K562 (cell line): ENCODE results near the gene AP3S1. TPM values are rescaled to one million over a fixed set of nuclear protein-coding genes. Genes with fewer than 3 reads are reported as not detected.
A peak's percentile ranks its signal among the peaks of the same experiment; 100 is the strongest.

Experiments used
- ATAC-seq: fragments of 200-7000 bp; cut with Tn5 transposase; 3 replicates; pipeline ENCODE4 v1.9.1; 2020; ENCODE audit warnings: moderate library complexity
- BruUV-seq: library from RNA; stranded (reverse); fragments of 400-500 nt; replicated peaks from 2 replicates; lab custom pipeline; 2021; lab: Mats Ljungman, UMichigan
- CTCF ChIA-PET: fragments of 300-600 bp; formaldehyde crosslinking; extraction: SDS; loops from one replicate; lab custom pipeline; 2021; ENCODE audit warnings: low intra/inter-chr PET ratio; lab: Yijun Ruan, JAX
- POLR2A ChIA-PET: fragments of 300-600, 350-650 bp; sonication (Branson Sonifier 250); formaldehyde crosslinking; extraction: SDS; loops from one replicate; lab custom pipeline; 2021; ENCODE audit warnings: antibody characterized with exemption, inconsistent platforms; lab: Yijun Ruan, JAX
- DNase-seq, 4 experiments: peaks; one replicate each; pipeline versions ENCODE4 v3.0.0 to v3.0.0-alpha.2; 2011 to 2018; ENCODE audit warnings: low spot score in 3 of 4, mixed read lengths in 3 of 4; ENCODE audit errors: extremely low read depth in 1 of 4
- FAIRE-seq: peaks from 2 replicates; lab custom pipeline; 2011; peaks lifted over from hg19 to GRCh38; lab: Jason Lieb, UNC
- H2AFZ ChIP-seq: 2 replicates; pipeline ENCODE4 v1.6.0; 2011; ENCODE audit warnings: low read depth, low read length, control low read depth, inconsistent platforms
- H3K27ac ChIP-seq: fragments of 200-600 bp; 3 replicates; pipeline ENCODE4 v1.8.0; 2011; ENCODE audit warnings: low read depth, mild to moderate bottlenecking, control low read depth, inconsistent platforms, low read length, moderate library complexity, mixed read lengths; ENCODE audit errors: extremely low read depth
- H3K27me3 ChIP-seq, 2 experiments: fragments of 300-600 bp in 1 of 2; 2 replicates in 1 of 2; 3 replicates in 1 of 2; pipeline versions ENCODE4 v1.6.0 to v1.8.0; 2011; ENCODE audit warnings: inconsistent platforms in 2 of 2, low read length in 2 of 2, mild to moderate bottlenecking in 1 of 2, mixed read lengths in 1 of 2, moderate library complexity in 1 of 2; ENCODE audit not compliant: control insufficient read depth in 2 of 2, insufficient read depth in 2 of 2
- H3K36me3 ChIP-seq: fragments of 300-600 bp; 3 replicates; pipeline ENCODE4 v1.8.0; 2011; ENCODE audit warnings: mild to moderate bottlenecking, low read length, inconsistent platforms; ENCODE audit not compliant: control insufficient read depth, insufficient read depth
- H3K4me1 ChIP-seq, 2 experiments: fragments of 200-600 bp in 1 of 2; replicated peaks in 1 of 2; 2 replicates in 1 of 2; 3 replicates in 1 of 2; pipeline versions ENCODE4 v1.5.1 to v1.8.0; 2011; ENCODE audit warnings: inconsistent platforms in 2 of 2, low read length in 2 of 2, mild to moderate bottlenecking in 1 of 2, mixed read lengths in 1 of 2, moderate library complexity in 1 of 2; ENCODE audit not compliant: control insufficient read depth in 2 of 2, insufficient read depth in 2 of 2
- H3K4me2 ChIP-seq: 2 replicates; pipeline ENCODE4 v1.6.1; 2011; ENCODE audit warnings: low read length, control low read depth, inconsistent platforms, mixed read lengths; ENCODE audit not compliant: insufficient read depth
- H3K4me3 ChIP-seq: fragments of 200-600 bp; sonication (generic), shearing (Covaris generic); 2 replicates; pipeline ENCODE4 v1.5.1; 2016; ENCODE audit warnings: control low read depth, inconsistent platforms
- H3K79me2 ChIP-seq: fragments of 200-600 bp; 3 replicates; pipeline ENCODE4 v1.8.0; 2011; ENCODE audit warnings: low read length, inconsistent platforms; ENCODE audit not compliant: control insufficient read depth, insufficient read depth
- H3K9ac ChIP-seq, 2 experiments: 2 replicates each; pipeline versions ENCODE4 v1.6.0 to v1.6.1; 2011; ENCODE audit warnings: low read depth in 2 of 2, low read length in 2 of 2, control low read depth in 1 of 2, inconsistent platforms in 1 of 2, mild to moderate bottlenecking in 1 of 2, mixed read lengths in 1 of 2; ENCODE audit not compliant: insufficient read depth in 1 of 2
- H3K9me1 ChIP-seq: one replicate; pipeline ENCODE4 v1.6.0; 2011; ENCODE audit warnings: inconsistent platforms, mild to moderate bottlenecking, low read length, moderate library complexity; ENCODE audit not compliant: control insufficient read depth, insufficient read depth
- H3K9me3 ChIP-seq: replicated peaks from 2 replicates; pipeline ENCODE4 v1.5.1; 2011; ENCODE audit warnings: low read depth, low read length, inconsistent platforms; ENCODE audit not compliant: control insufficient read depth, insufficient read depth
- H4K20me1 ChIP-seq: replicated peaks from 2 replicates; pipeline ENCODE4 v1.6.1; 2011; ENCODE audit warnings: low read length, inconsistent platforms, mixed read lengths; ENCODE audit not compliant: control insufficient read depth, insufficient read depth
- CSDE1 ChIP-seq, 2 experiments: fragments of 450-650 bp; IDR thresholded peaks; 2 replicates each; pipeline ENCODE4 v1.6.1; 2016; ENCODE audit warnings: mild to moderate bottlenecking in 1 of 2
- ELF2 ChIP-seq: fragments of 250-450 bp; sonication (Bioruptor Pico); IDR thresholded peaks from 2 replicates; pipeline ENCODE4 v1.5.0; 2021; ENCODE audit warnings: mild to moderate bottlenecking
- EP400 ChIP-seq: fragments of 450-650 bp; IDR thresholded peaks from 2 replicates; pipeline ENCODE4 v1.6.1; 2017; ENCODE audit warnings: antibody characterized with exemption, mild to moderate bottlenecking, moderate library complexity
- MCM5 ChIP-seq: fragments of 450-650 bp; IDR thresholded peaks from 2 replicates; pipeline ENCODE4 v1.6.1; 2016; ENCODE audit warnings: low read depth
- NBN ChIP-seq: fragments of 450-650 bp; IDR thresholded peaks from 2 replicates; pipeline ENCODE4 v1.6.1; 2016; ENCODE audit warnings: low read depth, mild to moderate bottlenecking
- NUFIP1 ChIP-seq: fragments of 450-650 bp; IDR thresholded peaks from 2 replicates; pipeline ENCODE4 v1.6.1; 2018; ENCODE audit not compliant: partially characterized antibody
- POLR2A ChIP-seq: fragments of 450-650 bp; conservative IDR thresholded peaks from 2 replicates; pipeline ENCODE4 v1.6.1; 2016
- RBM34 ChIP-seq: fragments of 200-400 bp; formaldehyde crosslinking; IDR thresholded peaks from 2 replicates; pipeline ENCODE4 v1.6.1; 2018; ENCODE audit warnings: low read length, borderline replicate concordance; ENCODE audit not compliant: insufficient read depth
- SIX5 ChIP-seq, 2 experiments: IDR thresholded peaks; 2 replicates each; pipeline ENCODE4 v1.6.1; 2011; ENCODE audit warnings: low read length in 2 of 2, borderline replicate concordance in 1 of 2, low read depth in 1 of 2, mild to moderate bottlenecking in 1 of 2, moderate library complexity in 1 of 2; ENCODE audit not compliant: insufficient read depth in 1 of 2
- TARDBP ChIP-seq: fragments of 450-650 bp; IDR thresholded peaks from 2 replicates; pipeline ENCODE4 v1.6.1; 2016
- ZBTB8A ChIP-seq: fragments of 450-650 bp; IDR thresholded peaks from 2 replicates; pipeline ENCODE4 v1.6.1; 2018; ENCODE audit warnings: mild to moderate bottlenecking, moderate library complexity; ENCODE audit not compliant: partially characterized antibody
- ZFP1 ChIP-seq: fragments of 450-650 bp; formaldehyde crosslinking; IDR thresholded peaks from 2 replicates; pipeline ENCODE4 v1.4.0; 2020; ENCODE audit warnings: mild to moderate bottlenecking, mixed read lengths
- ZFX ChIP-seq: sonication (generic); formaldehyde crosslinking; IDR thresholded peaks from 2 replicates; pipeline ENCODE4 v1.8.0; 2022; ENCODE audit warnings: mild to moderate bottlenecking, missing genetic modification reagents, moderate library complexity
- WGBS: fragments of 100-300 bp; shearing (Covaris generic); methylation state at CpG from one replicate; pipeline ENCODE4 v1.1.6; 2016; ENCODE audit warnings: low coverage, mixed read lengths; ENCODE audit not compliant: insufficient coverage; ENCODE audit errors: missing lambda C conversion rate; 5-methylcytosine and 5-hydroxymethylcytosine counted together
- in situ Hi-C: fragments of 300-500 bp; cut with MboI; formaldehyde crosslinking; loops from 4 replicates; pipeline ENCODE4 v1.15.0; 2018; ENCODE audit warnings: inconsistent platforms, mixed read lengths
- intact Hi-C: fragments of 100-400 bp; cut with micrococcal nuclease; formaldehyde crosslinking; loops from 2 replicates; pipeline ENCODE4 v1.14.2; 2022
- polyA plus RNA-seq, 8 experiments: library from polyadenylated mRNA; depleted of rRNA in 4 of 8; stranded (reverse) in 5 of 8; unstranded in 3 of 8; fragments of >200 nt; fragmentation: Nextera tagmentation in 2 of 8; fragmentation: Illumina TruSeq in 1 of 8; extraction: Ambion mirVana in 2 of 8; extraction: Trizol in 1 of 8; gene quantifications; 2 replicates each; pipeline versions ENCODE4 v1.2.1 to v1.2.3, GENCODE V29; 2011 to 2014; ENCODE audit warnings: inconsistent platforms in 1 of 8, missing spikeins in 1 of 8
- total RNA-seq, 7 experiments: library from RNA; depleted of rRNA in 6 of 7; stranded (reverse); fragments of >200 nt in 6 of 7; fragmentation: Illumina TruSeq in 2 of 7; extraction: Trizol in 2 of 7; gene quantifications; 2 replicates each; pipeline versions ENCODE4 v1.2.1 to v1.2.3, GENCODE V29; 2011 to 2021; ENCODE audit warnings: low replicate concordance in 1 of 7
- TF ChIP-seq, protein P1 (sequence below): sonication (generic); formaldehyde crosslinking; IDR thresholded peaks from 2 replicates; pipeline ENCODE4 v1.8.0; 2022; ENCODE audit warnings: mild to moderate bottlenecking, low read depth, missing genetic modification reagents
- TF ChIP-seq, protein P2 (sequence below): fragments of 250-450 bp; sonication (Bioruptor Pico); IDR thresholded peaks from 2 replicates; pipeline ENCODE4 v1.8.0; 2022; ENCODE audit warnings: inconsistent platforms
- TF ChIP-seq, protein P3 (sequence below): IDR thresholded peaks from 2 replicates; pipeline ENCODE4 v1.6.1; 2011; ENCODE audit not compliant: insufficient read length; ENCODE audit errors: extremely low read depth

Gene AP3S1
- total and polyA plus RNA-seq, 9 of the 15 experiments (the other 6 are each of a cell fraction or from before 2014, with no cell fraction given): 46.1 to 106 (median 67.3) TPM

DNA sequence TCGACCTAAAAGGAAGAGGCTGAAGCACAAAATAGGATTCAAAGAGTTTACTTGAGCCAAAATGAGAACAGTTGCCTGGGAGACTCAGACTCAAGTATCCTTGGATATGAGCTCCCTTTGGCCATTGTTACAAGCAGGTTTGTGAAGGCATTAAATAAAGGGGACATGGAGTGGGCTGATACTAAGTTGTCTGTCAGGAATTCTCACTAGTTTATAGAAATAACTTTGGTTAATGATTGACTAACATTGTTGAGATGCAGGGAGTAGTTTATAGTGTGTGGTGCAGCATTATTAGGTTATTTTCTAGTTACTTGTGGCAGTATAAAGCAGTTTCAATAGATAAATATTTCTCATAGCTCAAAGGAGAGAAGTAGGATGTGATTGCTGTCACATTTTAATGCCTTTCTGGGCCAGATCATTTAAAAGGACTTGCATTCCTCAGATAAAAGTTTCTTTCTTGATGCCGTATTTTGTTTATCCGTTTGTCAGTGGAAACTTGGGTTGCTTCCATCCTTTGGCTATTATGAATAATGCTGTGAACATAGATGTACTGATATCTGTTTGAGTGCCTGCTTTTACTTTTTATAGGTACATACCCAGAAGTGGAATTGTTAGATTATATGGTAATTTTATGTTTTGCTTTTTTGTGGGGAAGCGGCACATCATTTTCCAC, 9.1 kb downstream of the AP3S1 start:
- no TSS peak for BruUV-seq
- no peak for ATAC-seq
- Histone ChIP-seq H3K9me3 (0 out of 2 replicates have a peak, but pooled peaks cover 2% of the 10 kb centered on the region), H3K27ac (no peak overlapping the region), H4K20me1 (no peaks in the 10 kb centered on the region), H3K4me3 (no peak overlapping the region), H3K36me3 (no peaks in the 10 kb centered on the region), H3K4me1 (no peaks in the 10 kb centered on the region), H3K27me3 (no peaks in the 10 kb centered on the region), H3K9ac (no peak overlapping the region), H2AFZ (no peak overlapping the region), H3K9me1 (no peaks in the 10 kb centered on the region), H3K4me2 (no peak overlapping the region), H3K79me2 (peaks cover 63% of the 10 kb centered on the region)
- DNase-seq: no peak
- in situ Hi-C loops (no loop called here), intact Hi-C loops (no loop called here)
- ChIA-PET POLR2A (interaction anchor here (1.2 kb wide), 1 partner anchor 9 kb away, joined by 3 read pairs; the partner anchor contains the start of genes AP3S1 and ATG12), CTCF (no interaction called here)
- peak; percentile 23 for FAIRE-seq
- no peak for TF ChIP-seq SIX5 (IDR thresholded peaks at IDR 0.05; ENCODE audit: borderline replicate concordance in 1 of 2, insufficient read depth in 1 of 2, low read depth in 1 of 2, low read length in 2 of 2)
- no peak for TF ChIP-seq MCM5
- TF ChIP-seq TARDBP: no peak
- TF ChIP-seq, protein P1, sequence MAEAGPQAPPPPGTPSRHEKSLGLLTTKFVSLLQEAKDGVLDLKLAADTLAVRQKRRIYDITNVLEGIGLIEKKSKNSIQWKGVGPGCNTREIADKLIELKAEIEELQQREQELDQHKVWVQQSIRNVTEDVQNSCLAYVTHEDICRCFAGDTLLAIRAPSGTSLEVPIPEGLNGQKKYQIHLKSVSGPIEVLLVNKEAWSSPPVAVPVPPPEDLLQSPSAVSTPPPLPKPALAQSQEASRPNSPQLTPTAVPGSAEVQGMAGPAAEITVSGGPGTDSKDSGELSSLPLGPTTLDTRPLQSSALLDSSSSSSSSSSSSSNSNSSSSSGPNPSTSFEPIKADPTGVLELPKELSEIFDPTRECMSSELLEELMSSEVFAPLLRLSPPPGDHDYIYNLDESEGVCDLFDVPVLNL (CRISPR knock-in tag): no peak
- TF ChIP-seq RBM34: no peak
- TF ChIP-seq POLR2A: no peak
- TF ChIP-seq CSDE1 (IDR thresholded peaks at IDR 0.05): no peak
- no peak for TF ChIP-seq ZBTB8A
- no peak for TF ChIP-seq NUFIP1
- TF ChIP-seq, protein P2, sequence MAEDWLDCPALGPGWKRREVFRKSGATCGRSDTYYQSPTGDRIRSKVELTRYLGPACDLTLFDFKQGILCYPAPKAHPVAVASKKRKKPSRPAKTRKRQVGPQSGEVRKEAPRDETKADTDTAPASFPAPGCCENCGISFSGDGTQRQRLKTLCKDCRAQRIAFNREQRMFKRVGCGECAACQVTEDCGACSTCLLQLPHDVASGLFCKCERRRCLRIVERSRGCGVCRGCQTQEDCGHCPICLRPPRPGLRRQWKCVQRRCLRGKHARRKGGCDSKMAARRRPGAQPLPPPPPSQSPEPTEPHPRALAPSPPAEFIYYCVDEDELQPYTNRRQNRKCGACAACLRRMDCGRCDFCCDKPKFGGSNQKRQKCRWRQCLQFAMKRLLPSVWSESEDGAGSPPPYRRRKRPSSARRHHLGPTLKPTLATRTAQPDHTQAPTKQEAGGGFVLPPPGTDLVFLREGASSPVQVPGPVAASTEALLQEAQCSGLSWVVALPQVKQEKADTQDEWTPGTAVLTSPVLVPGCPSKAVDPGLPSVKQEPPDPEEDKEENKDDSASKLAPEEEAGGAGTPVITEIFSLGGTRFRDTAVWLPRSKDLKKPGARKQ (CRISPR knock-in tag): no peak
- TF ChIP-seq, protein P3, sequence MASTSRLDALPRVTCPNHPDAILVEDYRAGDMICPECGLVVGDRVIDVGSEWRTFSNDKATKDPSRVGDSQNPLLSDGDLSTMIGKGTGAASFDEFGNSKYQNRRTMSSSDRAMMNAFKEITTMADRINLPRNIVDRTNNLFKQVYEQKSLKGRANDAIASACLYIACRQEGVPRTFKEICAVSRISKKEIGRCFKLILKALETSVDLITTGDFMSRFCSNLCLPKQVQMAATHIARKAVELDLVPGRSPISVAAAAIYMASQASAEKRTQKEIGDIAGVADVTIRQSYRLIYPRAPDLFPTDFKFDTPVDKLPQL: no peak
- no peak for TF ChIP-seq ELF2 (CRISPR knock-in tag)
- no peak for TF ChIP-seq ZFX (CRISPR knock-in tag)
- TF ChIP-seq EP400: no peak
- TF ChIP-seq ZFP1 (CRISPR knock-in tag): no peak
- TF ChIP-seq NBN: no peak
- 58% methylated on average over 4 of the region's 4 CpGs for WGBS
